ENCODE results near the gene SMARCD1.
A peak's percentile ranks its signal among the peaks of the same experiment; 100 is the strongest.

The SMARCD1 gene

DNA sequence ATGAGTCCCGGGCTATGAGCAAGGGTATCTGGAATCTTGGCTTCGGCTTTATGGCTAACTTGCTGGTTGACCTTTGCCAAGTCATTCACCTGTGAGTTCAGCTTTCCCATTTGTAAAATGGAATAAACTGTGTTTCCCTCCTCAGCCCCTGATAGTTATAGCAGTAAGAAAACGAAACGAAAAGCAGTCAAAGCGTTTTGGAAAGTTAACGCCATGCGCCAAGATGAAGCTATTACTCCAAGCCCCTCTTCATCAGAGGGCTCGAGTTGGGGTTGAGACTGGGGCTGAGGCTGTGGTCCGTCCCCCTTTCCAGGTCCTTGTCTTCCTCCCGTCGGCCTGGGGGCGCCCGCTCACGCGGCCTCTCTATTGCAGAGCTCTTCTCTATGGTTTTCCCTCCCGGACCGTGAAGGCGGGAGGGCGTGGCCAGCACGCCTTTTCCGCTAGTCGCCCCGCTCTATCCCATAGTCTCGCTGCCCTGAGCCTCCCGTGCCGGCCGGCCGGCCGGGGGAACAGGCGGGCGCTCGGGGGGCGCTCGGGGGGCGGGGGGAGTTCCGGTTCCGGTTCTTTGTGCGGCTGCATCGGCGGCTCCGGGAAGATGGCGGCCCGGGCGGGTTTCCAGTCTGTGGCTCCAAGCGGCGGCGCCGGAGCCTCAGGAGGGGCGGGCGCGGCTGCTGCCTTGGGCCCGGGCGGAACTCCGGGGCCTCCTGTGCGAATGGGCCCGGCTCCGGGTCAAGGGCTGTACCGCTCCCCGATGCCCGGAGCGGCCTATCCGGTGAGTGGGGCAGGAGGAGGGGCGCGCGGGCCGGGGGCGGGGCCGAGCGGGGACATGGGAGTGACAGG is at the start of gene SMARCD1:
SMARCD1 (plus strand) TSS at position 568 of the 840 bp plus-strand sequence; CDS start at position 596, 28 bp downstream.
- DNase-seq: peak; percentile 91 to 94

DNA sequence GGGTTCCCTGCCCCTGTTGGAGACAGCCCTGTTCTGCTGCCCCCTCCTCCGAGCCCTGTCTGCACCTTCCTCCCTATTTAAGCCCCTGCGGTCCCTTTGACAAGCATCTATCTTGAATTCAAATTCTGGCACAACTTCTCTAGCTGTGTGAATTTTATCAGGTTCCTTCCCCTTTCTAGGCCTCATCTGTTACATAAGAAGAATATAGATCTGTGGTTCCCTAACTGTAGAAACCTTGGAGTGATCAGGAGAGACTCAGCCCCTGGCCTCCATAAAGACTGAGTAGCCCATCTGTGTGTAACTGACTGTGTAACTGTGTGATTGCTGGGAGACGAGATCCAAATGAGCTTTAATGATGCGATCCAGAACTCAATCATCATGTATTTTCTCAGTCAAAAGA is 46.8 kb upstream of the SMARCD1 start:
- no peak for DNase-seq

DNA sequence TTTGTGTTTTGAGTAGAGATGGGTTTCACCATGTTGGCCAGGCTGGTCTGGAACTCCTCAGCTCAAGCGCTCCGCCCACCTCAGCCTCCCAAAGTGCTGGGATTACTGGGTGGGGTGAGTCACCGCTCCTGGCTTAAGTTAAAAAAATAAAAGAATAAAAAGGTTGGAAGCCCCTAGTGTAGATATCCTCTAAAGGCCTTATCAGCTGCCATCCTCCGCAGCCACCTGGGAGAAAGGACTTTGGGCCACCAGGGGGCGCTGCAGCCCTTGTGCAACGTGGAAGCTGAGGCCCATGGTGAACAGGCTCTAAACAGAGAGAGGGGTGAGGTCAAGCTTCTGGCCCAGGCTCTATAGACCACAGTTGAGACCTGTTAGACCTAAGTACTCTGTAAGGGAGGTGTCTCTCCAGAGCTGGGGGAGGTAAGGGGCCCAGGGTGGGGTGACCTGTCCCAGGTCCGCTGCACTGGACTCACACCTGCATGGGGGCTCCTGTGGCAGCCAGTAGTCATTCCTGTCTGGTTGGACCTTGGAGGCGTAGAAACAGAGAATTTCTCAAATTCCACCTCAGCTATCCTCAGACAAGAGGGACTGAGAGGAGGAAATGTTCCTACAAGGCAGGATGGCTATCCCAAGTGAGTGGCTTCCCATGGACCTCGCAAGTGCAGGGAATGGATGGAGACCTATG is 45.8 kb upstream of the SMARCD1 start:
- DNase-seq: peak; percentile 44 to 71

DNA sequence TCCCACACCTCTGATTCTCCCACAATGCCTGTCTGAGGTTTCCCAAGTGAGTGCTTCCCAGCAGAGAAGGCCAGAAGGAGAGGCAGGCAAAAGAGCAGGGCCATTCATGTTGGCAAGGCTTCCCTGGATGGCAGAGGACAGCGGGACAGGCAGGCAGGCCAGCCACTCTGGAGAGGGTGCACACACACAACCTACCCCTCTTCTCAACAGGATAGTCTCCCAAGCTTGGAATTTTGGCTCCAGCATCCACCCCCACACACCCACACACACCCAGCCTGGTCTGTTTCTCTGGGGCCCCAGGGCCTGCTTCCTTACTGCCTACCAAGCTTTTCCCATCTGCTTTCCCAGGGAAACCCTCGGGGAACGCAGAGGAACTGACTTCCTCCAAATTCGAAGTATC is 44.5 kb upstream of the SMARCD1 start:
- no peak for DNase-seq

DNA sequence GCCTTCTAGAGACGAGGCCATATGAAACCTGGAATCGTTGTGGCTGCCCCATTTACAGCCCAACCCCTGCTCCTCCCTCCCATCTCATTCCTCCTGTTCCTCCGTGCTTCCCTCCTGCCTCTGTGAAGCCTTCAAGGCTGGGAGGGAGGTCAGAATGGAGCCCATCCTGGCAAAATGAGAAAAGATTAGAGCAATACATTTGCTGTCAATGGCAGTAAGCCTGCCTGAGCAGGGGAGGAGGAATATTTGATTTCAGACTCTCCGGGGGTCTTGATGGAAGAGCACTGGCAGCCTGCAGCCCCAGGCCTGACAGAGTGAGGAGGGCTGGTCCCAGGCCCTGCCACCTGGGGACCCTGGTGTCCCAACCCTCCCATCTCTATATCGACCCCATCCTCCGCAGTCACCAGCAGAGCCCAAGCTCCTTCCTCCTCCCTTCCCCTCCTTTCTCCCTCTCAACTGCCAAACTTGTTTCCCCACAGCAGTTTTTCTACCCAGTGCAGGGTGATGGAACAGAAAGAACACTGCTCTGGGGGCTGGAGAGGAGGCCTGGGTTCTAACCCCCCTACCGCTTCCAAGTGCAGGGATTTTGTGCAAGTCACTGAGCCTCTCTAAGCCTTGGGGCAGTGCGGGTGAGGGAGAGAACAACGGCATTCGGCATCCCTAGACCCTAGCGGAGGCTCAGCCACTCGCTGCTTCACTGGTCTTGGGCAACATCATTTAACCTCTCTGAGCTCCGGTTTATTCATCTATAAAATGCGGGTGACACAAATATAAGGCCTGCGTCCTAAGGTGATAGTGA is 43.9 kb upstream of the SMARCD1 start:
- DNase-seq: no peak

DNA sequence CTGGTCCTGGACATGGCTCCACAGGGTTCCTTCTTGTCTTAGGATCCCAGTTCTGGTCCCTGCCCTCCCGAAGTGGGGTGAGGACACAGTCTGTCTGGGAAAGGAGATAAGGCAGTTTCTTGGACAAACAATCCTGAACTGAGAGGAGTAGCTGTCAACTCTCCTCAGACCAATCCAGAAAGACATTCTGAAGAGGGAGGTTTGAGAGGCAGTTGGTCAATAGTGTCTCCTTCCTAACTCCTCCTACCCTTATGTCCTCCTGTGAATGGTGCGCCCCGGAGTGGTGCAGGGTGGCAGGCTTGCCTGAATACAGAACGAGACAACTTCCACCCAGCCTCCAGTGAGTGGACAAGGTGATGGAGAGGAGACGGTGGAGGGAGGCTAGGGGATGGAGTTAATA is 43.2 kb upstream of the SMARCD1 start:
- no peak for DNase-seq

DNA sequence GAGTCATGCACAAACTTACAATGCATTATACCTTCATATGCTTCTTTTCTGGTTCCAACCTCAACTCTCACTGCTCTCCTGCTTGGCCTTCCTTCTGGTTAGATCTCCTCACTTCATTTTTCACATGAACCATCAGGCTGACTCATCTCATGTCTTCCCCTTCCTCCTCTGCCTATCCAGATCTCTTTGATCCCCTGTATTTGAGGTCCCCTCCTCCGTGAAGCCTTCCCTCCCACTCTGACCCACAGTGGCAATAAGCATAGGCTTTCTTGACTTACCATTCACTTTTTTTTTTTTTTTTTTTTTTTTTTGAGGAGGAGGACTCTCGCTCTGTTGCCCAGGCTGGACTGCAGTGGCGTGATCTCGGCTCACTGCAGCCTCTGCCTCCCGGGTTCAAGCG is 42.4 kb upstream of the SMARCD1 start:
- no peak for DNase-seq

DNA sequence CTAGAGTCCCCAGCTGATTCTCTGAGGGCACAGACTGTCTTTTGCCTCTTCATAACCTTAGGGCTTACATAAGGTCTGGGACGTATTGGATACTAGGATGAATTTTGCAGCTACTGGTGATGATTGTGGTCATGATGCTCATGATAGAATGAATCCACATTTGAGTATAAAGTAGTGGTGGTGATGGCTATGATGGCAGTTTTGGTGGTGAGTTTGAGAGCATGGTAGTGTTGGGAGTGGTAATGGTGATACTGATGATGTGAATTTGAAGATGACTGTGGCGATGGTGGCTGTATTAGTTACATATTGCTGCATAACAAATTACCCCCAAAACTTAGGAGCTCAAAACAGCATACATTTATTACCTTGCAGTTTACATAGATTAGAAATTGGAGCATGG is 41.8 kb upstream of the SMARCD1 start:
- no peak for DNase-seq

DNA sequence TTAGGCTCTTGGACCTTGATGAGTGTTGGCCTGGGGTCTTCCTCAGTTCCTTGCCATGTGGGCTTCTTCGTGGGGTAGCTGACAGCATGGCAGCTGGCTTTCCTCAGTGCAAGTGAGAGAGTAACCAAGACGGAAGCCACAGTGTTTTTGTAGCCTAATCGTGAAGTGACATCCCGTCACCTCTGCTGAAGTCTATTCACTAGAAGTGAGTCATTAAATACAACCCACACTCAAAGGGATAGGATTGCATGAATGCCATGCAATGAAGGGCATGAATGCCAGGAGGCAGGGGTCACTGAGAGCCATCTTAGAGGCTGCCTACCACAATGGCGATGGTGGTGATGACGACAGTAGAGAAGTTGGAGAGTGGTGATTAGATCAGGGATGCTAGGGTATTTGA is 41.3 kb upstream of the SMARCD1 start:
- no peak for DNase-seq

DNA sequence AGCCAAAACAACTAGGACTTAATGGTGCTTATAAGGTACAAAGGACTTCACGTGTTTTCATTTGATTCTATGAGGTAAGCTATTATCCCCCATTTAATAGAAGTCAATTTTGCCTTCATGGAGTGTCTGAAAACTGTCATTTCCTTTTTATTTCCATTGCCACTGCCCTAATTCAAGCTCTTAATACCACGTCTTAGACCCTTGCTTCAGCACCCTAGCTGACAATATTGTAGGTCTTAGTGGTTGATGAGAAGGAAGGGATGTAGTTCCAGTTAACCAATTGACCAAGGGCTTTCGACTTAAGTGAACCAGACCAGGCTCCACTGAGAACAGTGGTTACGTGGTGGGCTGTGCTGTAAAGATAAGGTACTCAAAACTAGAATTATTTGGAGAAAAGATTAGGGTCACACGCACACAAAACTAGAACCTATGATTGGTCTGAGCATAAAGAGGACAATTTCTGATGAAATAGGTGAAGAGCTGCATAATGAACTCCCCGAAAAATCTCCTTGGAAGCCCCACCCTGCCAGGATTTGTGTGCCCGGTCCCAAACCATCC is 37.4 kb upstream of the SMARCD1 start:
- no peak for DNase-seq

DNA sequence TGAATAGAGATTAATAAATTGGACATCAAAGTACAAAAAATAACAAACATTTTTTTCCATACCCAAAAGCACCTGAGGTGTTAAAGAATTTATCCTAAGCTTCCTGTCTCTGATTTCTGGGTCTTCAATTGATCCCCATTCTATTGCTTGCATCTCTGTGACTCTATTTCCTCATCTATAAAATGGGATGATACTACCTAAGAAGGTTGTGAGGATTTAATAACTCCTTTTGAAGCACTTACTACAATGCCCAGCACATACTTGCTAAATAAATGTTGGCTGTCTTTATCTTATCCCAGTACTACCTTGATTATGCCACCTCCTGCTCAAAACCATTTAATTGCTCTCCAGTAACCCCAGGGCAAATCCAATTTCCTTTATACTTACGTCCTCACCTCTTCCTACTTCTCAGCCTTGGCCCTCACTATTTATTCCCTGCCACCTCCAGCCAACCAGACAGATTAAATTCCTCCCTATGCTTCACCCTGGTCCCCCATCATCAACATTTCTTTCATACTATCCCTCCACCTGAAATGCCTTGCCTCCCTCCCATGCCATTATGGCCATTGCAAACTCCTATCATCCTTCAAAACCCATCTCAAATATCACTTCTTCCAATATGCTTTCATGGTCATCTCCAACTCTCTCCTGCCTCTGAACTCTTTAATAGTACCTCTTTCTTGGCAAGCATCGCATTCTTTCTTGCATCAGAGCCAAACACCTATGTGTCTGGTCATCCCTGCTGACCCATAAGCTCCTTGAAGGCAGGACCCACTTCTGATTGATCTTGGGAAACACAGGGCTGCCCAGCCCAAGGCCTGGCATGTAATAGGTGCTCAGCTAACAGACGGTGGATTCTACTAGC is 35.7 kb upstream of the SMARCD1 start:
- no peak for DNase-seq

DNA sequence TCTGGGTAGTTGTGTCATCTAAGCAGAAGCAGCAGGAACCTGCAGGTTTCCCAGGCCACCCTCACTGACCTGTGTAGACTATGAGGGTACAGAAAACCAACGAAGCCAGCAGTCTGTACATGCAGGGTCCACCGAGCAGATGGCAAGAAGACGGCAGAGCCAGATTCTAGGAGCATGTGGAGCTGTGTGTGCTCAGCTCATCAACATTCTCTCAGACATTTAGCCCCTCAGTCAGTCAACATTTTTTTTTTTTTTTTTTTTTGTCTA is 35.1 kb upstream of the SMARCD1 start:
- DNase-seq: no peak

DNA sequence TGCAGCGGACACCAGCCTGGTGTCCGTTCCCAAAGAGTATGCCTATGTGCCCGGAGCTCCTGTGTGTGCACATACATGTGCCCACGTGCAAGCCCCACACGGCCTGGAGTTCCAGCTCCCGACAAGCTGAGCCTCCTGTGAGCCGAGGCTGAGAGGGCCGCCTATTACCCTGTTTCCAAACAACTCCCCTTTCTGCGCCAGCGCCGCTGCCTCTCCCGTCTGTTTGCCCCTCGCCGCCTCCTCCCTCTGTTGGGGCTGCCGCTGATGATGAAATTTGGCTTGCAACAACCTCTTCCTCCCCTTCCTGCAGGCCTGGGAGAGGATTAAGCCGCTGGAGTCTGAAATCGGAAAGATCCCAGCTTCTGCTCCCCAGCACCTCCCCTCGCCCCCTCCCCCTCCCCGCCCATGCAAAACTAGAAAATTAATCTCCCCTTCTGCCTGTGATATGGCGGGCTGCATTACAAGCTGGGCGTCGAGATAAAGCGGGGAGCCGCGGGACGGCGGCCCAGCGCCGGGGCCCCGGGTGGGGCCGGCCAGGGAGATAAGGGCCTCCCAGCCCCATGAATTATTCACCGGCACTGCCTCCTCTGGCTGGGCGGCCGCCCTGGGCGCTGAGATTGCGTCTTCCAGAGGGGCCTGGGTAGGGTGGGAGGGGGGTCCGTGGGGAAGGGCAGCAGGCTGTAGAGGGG is 34.6 kb upstream of the SMARCD1 start:
- no peak for DNase-seq

DNA sequence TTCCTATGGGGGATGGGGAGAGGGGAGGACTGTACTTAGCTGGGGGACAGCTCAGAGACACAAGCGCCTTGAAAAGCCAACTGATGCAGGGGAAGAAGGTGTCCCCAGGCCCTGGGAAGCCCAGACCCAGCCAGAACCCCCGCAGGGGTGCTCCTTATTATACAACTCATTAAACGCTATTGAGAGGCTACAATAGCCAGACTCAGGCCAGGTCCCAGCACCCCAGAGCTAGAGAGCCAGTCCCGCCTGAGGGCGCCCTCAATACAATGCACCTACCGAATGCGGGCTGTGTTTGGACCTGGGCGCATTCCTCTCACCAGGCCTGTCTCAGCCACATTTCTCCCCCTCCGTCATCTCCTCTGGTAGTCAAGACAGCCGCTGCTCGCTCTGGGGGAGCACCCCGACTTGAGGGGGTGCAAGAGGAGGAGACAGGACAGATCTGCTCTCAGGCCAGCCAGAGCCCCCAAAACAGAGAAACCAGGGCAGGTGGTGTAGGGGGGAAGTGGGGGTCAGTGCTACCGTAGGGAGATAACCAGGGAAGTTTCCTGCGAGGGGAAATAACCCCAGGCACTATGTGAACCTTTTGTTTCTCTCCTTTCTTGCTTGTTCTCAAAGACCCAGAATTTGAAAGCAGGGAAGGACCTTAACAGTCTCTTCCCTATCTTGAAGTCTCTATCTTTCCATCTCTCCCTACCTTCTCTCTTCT is 33.9 kb upstream of the SMARCD1 start:
- DNase-seq: no peak

DNA sequence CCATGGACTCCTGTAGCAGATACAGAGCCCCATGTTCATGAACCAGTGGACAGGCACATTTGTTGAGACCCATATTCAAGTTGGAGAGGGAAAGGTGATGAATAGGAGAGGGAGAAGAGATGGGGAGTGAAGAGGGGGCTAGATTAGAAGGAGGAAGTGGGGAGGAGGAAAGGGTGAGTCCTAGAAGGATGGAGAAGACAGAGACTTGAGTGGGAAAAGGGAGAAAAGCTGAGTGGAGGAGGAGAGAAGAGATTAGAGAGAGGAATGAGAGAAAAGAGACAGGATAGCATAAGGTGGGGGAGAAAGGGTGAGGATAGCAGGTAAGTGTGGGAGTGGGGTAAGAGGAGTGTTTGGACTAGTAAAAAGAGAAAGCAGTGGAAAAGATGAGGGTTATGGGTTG is 32.6 kb upstream of the SMARCD1 start:
- DNase-seq: no peak

DNA sequence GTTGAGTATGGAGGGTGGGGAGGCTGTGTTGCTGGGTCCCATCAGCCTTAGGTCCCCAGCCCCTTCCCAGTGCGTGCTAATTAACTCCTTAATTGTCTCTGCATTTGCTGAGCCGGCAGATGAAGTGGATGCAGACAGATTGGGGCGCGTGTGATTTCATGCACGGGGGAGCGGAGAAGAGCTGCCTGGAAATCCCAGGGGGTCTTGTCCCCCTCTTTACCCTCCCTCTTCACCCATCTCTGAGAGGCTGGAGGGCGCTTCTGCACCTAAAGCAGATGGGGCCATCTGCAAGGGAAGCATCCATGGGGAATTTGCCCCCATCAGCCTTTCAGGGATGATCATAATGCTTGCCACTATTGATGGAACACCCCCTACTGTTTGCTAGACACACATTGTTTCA is 32.2 kb upstream of the SMARCD1 start:
- no peak for DNase-seq

DNA sequence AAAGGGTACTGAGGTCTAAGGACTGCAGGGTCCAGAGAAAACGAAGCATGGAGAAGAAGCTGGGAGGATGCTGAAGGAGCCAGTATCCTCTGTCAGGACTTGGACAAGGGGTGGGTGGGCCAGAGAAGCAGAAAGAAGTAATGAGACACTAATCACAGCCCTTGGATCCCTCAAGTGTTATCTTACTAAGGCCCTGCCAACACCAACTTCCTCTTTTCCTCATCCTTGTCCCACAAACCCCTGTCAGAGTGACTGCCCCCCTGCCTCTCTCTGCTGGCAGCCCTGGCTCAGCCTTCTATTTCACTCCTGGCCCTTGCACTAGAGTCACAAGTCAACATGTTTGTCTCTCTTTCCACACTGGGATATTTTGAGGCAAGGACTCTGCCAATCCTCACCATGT is 31.6 kb upstream of the SMARCD1 start:
- DNase-seq: no peak

DNA sequence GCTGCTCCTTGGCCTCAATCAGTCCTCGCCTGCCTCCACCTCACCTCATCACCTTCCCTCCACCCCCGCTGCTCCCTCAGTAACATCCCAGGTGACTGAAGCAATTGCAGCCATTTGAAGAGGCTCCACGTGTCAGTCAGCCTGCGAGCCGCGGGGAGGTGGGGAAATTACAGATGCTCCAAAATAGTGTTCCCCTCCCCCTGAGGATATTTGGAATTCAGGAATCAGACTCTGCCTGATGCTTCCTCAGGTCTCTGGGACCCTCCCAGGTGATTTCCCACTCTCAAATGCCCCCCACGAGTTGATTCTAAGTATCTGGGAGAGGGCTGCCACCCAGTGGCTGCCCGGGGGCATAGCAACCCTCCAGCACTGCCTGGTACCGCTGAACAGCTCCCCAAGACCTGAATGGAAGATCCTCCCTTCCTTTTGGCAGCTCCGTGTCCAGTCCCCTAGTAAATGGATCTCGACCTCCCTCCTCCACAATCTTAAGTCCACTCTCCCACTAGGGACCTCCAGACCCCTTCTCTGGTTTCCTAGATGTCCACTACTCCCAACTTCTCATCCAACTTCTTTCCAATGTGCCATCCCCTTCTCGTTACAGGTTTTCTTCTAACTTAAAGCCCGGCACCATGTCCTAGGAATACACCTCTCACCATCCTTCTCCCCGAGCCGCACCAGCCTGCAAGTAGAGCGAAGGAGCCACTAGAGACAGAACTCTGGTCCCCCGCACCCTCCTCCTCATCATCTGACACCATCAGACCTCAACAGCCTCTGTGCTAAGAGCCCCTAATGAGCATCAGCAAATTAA is 29.1 kb upstream of the SMARCD1 start:
- peak; percentile 17 to 37 for DNase-seq

DNA sequence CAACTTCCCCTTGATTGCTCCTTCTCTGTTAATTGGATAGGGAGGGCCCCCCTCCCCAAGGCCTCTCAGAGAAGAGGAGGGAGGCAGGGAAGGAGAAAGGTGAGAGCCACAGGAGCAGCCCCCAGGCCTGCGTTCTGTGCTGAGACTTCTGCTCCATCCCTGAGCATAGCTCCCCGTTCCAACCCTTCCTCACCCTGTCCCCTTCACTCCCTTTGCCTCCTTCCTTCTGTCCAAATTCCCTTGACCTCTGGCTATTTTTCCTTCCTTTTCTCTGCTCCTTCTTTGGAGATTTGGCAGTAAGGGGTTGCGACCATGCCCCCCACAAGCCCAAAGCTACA is 28.5 kb upstream of the SMARCD1 start:
- no peak for DNase-seq

Measured in hippocampal formation (tissue), 2 donors.